Gastroesophageal sphincter (tissue), 4 donors: ENCODE results near the gene IFI16. TPM values are rescaled to one million over a fixed set of nuclear protein-coding genes. Genes with fewer than 3 reads are reported as not detected.
"Not testable (repeated sequence)": the region's sequence is repeated elsewhere in the genome, so short reads cannot be mapped to it uniquely, and the experiment has no call there.

Experiments used
- ATAC-seq: fragments of 150-250 bp; one replicate; pipeline ENCODE4 v1.9.1; 2016; ENCODE audit warnings: mild to moderate bottlenecking, moderate library complexity
- H3K27ac ChIP-seq, 4 donors: fragments of 200-600 bp; sonication (generic) in 3 of 4; 1 replicate in 3 of 4; 2 replicates in 1 of 4; pipeline ENCODE4 v1.5.1; 2016 to 2019
- H3K27me3 ChIP-seq: fragments of 200-600 bp; sonication (generic); one replicate; pipeline ENCODE4 v1.5.1; 2019
- H3K36me3 ChIP-seq, 2 donors: fragments of 200-600 bp; sonication (generic); one replicate each; pipeline ENCODE4 v1.5.1; 2019; ENCODE audit warnings: control low read depth in 1 of 2
- H3K4me1 ChIP-seq, 3 donors: fragments of 200-600 bp; sonication (generic); 1 replicate in 2 of 3; 2 replicates in 1 of 3; pipeline ENCODE4 v1.5.1; 2016 to 2019; ENCODE audit warnings: control low read depth in 2 of 3
- H3K4me3 ChIP-seq, 2 donors: fragments of 200-600 bp; sonication (generic); one replicate each; pipeline ENCODE4 v1.5.1; 2019; ENCODE audit warnings: mild to moderate bottlenecking in 1 of 2, moderate library complexity in 1 of 2
- H3K9me3 ChIP-seq, 3 donors: fragments of 200-600 bp; sonication (generic); one replicate each; pipeline ENCODE4 v1.5.1; 2017 to 2019; ENCODE audit warnings: control low read depth in 2 of 3
- CTCF ChIP-seq, 4 experiments: fragments of 200-600 bp in 2 of 4; fragments of 450-650 bp in 2 of 4; sonication (generic) in 1 of 4; IDR thresholded peaks; one replicate each; pipeline ENCODE4 v1.5.1; 2017 to 2019; ENCODE audit warnings: antibody characterized with exemption in 4 of 4, mild to moderate bottlenecking in 2 of 4, moderate library complexity in 2 of 4
- EP300 ChIP-seq: sonication (generic); formaldehyde crosslinking; IDR thresholded peaks from one replicate; pipeline ENCODE4 v1.6.1; 2017; ENCODE audit warnings: antibody characterized with exemption, mild to moderate bottlenecking
- POLR2A ChIP-seq, 2 donors: fragments of 450-650 bp; IDR thresholded peaks; one replicate each; pipeline ENCODE4 v1.6.1; 2017; ENCODE audit warnings: antibody characterized with exemption in 2 of 2, mild to moderate bottlenecking in 2 of 2, moderate library complexity in 1 of 2
- POLR2AphosphoS5 ChIP-seq: sonication (generic); formaldehyde crosslinking; IDR thresholded peaks from one replicate; pipeline ENCODE4 v1.6.1; 2017; ENCODE audit warnings: antibody characterized with exemption
- WGBS, 2 donors: methylation state at CpG; one replicate each; pipeline ENCODE4 v1.1.5; 2018; ENCODE audit warnings: low coverage in 1 of 2; 5-methylcytosine and 5-hydroxymethylcytosine counted together
- total RNA-seq, 4 donors: library from RNA; depleted of rRNA; stranded (reverse); fragments of >200 nt; gene quantifications; one replicate each; pipeline ENCODE4 v1.1.0, GENCODE V29; 2016

The IFI16 gene
- total RNA-seq, 4 donors from 2014 or later: 25.2 to 73.4 (median 47.5) TPM

- peaks cover 0 to 11% (median 0%) of the 10 kb centered on the region in 3 donors for H3K9me3 ChIP-seq
- TF ChIP-seq EP300: no peak
- no peak for TF ChIP-seq CTCF (IDR thresholded peaks at IDR 0.05)
- no peak for TF ChIP-seq POLR2AphosphoS5
- no peak for TF ChIP-seq POLR2A (IDR thresholded peaks at IDR 0.05)
- no peaks in the 10 kb centered on the region for H3K27me3 ChIP-seq
- no peak for ATAC-seq
- WGBS, 2 donors: no CpG with 5 or more reads among the region's 1 CpG
- H3K4me1 ChIP-seq: peaks cover 0 to 13% (median 0%) of the 10 kb centered on the region in 3 donors
- H3K4me3 ChIP-seq: no peak overlapping the region
- H3K36me3 ChIP-seq: peaks cover 0 to 59% of the 10 kb centered on the region in 2 donors
- no peak overlapping the region for H3K27ac ChIP-seq
Measured at GRCh38 chr1:159030311-159030710, 20.6 kb downstream of the IFI16 start.

GRCh38 chr1:159030877-159031447, 21.3 kb downstream of the IFI16 start:
- WGBS, 2 donors: 40% methylated on average over 1 of the region's 3 CpGs; no CpG with 5 or more reads in 1 of the 2 donors
- no peak for TF ChIP-seq POLR2AphosphoS5
- H3K4me1 ChIP-seq: peaks cover 0 to 13% (median 0%) of the 10 kb centered on the region in 3 donors
- no peak overlapping the region for H3K27ac ChIP-seq
- ATAC-seq: no peak
- H3K4me3 ChIP-seq: no peak overlapping the region
- H3K9me3 ChIP-seq: peaks cover 0 to 11% (median 0%) of the 10 kb centered on the region in 3 donors
- peaks cover 0 to 64% of the 10 kb centered on the region in 2 donors for H3K36me3 ChIP-seq
- no peaks in the 10 kb centered on the region for H3K27me3 ChIP-seq

GRCh38 chr1:159040206-159040605, 30.5 kb downstream of the IFI16 start:
- WGBS, 2 donors: 56 to 73% methylated on average over 1 of the region's 1 CpG
- no peaks in the 10 kb centered on the region for H3K9me3 ChIP-seq
- H3K4me1 ChIP-seq: no peaks in the 10 kb centered on the region
- TF ChIP-seq POLR2A (IDR thresholded peaks at IDR 0.05): no peak
- TF ChIP-seq EP300: no peak
- TF ChIP-seq POLR2AphosphoS5: no peak
- TF ChIP-seq CTCF (IDR thresholded peaks at IDR 0.05): no peak
- ATAC-seq: no peak
- H3K36me3 ChIP-seq: peaks cover 0 to 76% of the 10 kb centered on the region in 2 donors
- H3K27ac ChIP-seq: no peak overlapping the region
- H3K4me3 ChIP-seq: no peak overlapping the region
- H3K27me3 ChIP-seq: no peaks in the 10 kb centered on the region

- H3K27ac ChIP-seq: no peak overlapping the region
- whole genome bisulfite sequencing, 2 donors: 79 to 87% methylated on average over 3 to 7 of the region's 7 CpGs
- ATAC-seq: no peak
- no peaks in the 10 kb centered on the region for H3K27me3 ChIP-seq
- H3K9me3 ChIP-seq: no peaks in the 10 kb centered on the region
- TF ChIP-seq POLR2AphosphoS5 (no peak), POLR2A (IDR thresholded peaks at IDR 0.05) (no peak), CTCF (IDR thresholded peaks at IDR 0.05) (no peak)
- no peak overlapping the region for H3K4me3 ChIP-seq
- H3K36me3 ChIP-seq: peaks cover 0 to 77% of the 10 kb centered on the region in 2 donors
- no peaks in the 10 kb centered on the region for H3K4me1 ChIP-seq
Measured at GRCh38 chr1:159040893-159041724, 31.4 kb downstream of the IFI16 start.

GRCh38 chr1:159046486-159046885, 36.8 kb downstream of the IFI16 start:
- peaks cover 0 to 48% of the 10 kb centered on the region in 2 donors for H3K36me3 ChIP-seq
- not testable (repeated sequence) for ATAC-seq, H3K27ac ChIP-seq, H3K4me1 ChIP-seq, H3K27me3 ChIP-seq, H3K9me3 ChIP-seq, H3K4me3 ChIP-seq
- 47 to 67% methylated on average over 1 of the region's 1 CpG for WGBS, 2 donors

GRCh38 chr1:159051436-159051835, 41.7 kb downstream of the IFI16 start:
- Histone ChIP-seq H3K27me3 (no peaks in the 10 kb centered on the region), H3K36me3 (peaks cover 3 to 63% of the 10 kb centered on the region in 2 donors), H3K4me1 (no peaks in the 10 kb centered on the region), H3K27ac (no peak overlapping the region), H3K9me3 (no peaks in the 10 kb centered on the region), H3K4me3 (no peak overlapping the region)
- TF ChIP-seq POLR2A (IDR thresholded peaks at IDR 0.05): no peak
- no peak for TF ChIP-seq POLR2AphosphoS5
- no peak for TF ChIP-seq EP300
- no peak for TF ChIP-seq CTCF (IDR thresholded peaks at IDR 0.05)
- 96 to 100% methylated on average over 1 to 2 of the region's 2 CpGs for whole genome bisulfite sequencing, 2 donors
- ATAC-seq: no peak
